GM18499 (cell line): ENCODE measurements around the gene GNAQ.
"Not testable (repeated sequence)": the region's sequence is repeated elsewhere in the genome, so short reads cannot be mapped to it uniquely, and the experiment has no call there.

Experiments
- ATAC-seq: cut with Tn5 transposase; IDR thresholded peaks from one replicate; pipeline ENCODE4 v1.9.1; 2021; ENCODE audit warnings: moderate number of reproducible peaks; ENCODE audit not compliant: insufficient read depth, unreplicated experiment

Gene GNAQ

DNA sequence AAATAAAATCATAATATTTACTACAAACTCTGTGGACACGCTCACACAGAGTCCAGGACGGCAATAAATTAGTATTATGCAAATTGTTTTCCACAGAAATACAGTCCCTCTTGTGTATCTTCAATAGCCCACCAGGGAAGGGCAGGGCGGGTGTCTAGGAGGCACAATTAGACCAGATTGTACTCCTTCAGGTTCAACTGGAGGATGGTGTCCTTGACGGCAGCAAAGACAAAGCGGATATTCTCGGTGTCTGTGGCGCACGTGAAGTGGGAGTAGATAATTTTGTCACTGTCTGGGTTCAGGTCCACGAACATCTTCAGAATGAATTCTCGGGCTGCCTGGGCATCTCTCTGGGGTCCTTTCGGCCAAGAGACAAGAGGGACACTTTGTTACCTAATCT lies 310.5 kb downstream of the GNAQ start:
- not testable (repeated sequence) for ATAC-seq

DNA sequence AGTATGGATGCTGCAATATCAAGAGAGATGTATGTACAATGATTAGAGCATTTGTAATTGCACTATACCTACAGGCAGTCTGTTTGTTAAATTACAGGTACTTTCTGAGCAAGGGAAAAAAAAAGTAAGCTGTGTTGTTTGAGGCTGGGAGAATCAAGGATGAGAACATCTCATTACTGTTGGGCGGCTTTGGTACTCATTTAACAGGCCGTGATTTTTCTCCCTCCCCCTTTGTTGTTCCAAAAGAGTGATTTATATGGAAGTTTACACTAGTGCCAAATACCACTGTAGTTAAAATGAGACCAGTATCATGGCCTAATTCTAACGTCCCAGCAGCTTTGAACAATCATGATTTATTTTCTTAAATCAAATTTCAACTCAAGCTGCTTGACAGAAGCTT lies 312.3 kb downstream of the GNAQ start:
- ATAC-seq, result no peak

DNA sequence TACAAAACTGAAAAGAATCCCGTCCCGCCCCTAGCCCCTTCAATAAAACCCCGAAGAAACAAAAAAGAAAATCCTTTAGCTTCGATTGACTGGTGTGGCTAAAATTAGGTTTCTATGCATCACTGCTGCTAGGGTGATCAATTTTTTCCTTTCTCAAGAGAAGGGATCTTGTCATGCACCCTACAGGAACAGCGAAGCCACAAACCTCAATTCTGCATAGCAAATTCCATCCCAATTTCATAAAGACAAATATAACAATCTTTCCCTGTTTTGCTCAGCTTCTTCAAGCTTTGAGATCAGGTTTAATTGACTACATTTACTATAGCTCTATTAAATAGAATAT lies 313.3 kb downstream of the GNAQ start:
- ATAC-seq, result not testable (repeated sequence)

DNA sequence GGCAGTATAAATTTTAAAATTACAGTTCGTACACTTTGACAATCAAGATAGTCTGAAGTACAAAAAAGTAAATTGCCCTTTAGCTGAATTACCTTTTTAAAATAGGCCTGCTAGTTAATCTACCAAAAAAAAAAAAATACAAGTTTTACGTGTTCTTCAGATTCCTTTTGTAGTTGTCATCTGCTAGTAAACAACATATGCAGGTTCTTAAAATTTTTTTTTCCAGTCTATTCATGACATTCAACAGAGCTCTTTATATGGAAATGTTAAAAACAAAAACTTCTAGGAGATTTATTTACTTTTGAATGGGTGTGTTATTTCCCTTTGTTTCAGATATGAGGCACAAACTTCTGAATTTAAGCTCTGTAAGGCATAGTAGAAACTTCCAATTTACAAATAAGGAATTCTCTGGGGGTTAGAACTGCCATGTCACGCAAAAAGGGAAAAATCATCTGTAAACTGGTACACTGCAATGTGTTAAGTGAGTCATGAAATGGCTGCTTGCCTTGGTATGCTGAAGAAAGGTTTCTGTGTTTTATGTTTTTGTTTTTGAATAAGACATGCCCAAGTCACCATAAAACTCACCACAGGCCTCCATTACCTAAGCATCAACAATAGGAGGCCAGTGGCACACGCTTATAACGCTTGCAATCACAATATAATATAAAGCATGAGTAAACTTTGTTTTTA lies 313.9 kb downstream of the GNAQ start:
- not testable (repeated sequence) for ATAC-seq

DNA sequence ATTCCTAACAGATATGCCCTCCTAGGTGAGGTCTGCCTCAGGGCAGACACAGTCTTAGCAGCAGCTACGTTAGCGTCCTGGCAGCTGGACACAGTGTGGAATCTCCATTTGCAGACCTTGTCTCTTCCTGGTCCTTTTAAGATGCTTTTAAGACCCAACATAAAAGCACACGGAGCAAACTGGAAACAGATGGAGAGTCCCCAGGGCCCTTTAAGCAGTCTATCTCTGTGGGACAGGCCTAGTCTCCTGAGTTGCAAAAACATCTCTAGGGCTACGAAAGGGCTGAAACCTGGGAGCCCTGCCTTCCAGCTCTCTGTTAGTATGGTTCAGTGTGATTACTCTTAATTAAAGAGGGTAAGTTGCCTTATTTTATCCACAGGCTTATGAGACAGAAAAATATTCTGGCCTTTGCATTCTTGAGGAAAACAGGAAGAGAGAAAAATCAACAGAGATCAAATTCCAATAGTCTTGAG lies 317.5 kb downstream of the GNAQ start:
- no peak for ATAC-seq

DNA sequence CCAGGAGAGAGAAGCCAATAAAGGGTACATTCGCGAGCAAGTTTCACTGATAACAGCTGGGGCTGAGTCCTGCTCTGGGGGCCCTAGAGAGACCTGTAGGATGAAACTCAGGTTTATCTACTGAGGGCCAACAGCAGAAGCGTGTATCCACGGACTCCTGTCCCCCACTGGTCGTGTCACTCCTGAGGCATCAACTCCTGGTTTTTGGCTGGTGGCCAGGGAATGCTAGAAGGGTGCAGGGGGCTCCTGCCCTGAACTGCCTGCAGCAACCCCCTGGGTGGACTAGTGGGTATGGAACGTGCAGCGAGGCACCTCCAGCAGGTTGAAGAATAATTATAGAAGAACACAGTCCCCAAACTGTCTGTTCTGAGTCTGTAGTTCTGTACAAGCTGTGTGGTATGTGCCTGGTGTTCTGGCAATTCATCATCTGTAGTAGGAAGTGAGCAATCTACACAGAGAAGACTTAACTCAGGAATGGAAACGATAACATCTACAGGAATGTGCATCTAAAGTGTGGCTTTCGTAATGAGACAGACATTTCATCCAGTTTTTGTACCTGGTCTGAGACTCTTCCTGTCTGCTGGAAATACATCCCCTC lies 319.0 kb downstream of the GNAQ start:
- no peak for ATAC-seq

DNA sequence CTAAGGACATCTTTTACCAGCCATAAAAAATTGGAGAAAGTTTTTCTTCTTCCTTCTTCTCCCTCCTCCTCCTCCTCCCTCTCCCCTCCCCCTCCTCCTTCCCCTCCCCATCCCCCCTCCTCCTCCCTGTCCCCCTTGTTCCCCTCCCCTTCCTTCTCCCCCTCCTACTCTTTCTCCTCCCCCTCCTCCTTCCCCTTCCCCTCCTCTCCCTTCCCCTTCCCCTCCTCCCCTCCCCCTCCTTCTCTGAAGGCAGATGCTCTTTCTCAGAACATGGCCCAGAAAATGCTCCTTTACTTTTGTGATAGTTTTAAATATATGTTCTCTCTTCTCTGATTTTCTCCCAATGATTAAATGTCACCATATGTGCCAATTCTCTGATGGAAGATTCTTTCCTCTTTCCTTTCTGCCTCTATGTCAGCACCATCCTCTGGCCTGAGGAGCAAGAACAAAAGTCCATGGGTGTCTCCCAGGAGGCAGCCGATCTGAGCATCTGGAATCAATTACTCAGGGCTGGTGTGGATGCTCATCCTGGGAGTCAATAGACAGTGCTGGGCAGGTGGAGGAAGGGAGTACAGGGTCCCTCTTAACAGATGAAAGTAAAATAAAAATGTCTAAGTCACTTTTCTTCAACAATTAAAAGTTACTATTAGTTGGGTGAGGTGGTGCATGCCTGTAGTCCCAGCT lies 320.5 kb downstream of the GNAQ start:
- ATAC-seq, result no peak

DNA sequence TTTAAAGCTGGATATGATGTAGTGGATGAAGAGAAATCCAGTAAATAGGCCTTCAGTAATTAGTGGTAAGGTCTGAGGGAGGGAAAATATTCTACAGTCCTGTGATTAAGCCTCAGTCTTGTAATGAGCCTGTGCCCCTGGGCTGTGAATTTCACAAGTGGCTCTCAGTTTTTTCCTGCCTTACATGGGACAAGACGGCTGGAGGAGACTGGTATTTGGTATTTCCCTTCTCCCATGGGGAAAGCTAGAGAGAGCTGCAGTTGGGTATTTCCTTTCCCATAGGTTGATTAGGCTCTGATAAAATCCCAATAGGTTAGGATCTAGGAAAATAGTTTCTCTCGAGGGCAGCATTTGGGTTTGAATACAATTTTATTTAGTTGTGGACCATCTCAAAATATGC lies 321.3 kb downstream of the GNAQ start:
- no peak for ATAC-seq

DNA sequence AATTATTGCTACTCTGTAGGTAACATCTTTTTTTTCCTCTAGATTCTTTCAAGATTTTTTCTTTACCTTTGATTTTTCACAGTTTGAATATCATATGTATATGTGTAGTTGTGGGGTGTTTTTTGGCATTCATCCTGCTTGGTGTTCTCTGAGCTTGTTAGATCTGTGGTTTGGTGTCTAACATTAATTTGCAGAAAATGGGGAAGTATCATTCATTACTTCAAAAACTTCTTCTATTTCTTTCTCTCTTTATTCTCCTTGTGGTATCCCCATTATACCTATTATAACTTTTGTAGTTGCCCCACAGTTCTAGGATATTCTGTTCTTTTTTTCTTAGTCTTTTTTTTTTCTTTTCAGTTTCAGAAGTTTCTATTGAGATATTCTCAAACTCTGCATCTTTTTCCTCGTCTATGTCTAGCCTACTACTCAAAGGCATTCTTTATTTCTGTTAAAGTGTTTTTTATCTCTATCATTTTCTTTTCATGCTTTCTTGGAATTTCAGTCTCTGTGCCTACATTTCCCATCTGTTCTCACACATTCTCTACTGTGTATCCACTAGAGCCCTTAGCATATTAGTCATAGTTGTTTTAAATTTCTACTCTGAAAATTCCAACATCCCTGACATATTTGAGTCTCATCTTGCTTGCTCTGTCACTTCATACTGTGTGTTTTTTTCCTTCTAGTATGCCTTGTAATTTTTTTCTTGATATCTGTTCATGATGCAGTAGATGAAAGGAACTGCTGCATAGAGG lies 323.4 kb downstream of the GNAQ start:
- ATAC-seq, result no peak

DNA sequence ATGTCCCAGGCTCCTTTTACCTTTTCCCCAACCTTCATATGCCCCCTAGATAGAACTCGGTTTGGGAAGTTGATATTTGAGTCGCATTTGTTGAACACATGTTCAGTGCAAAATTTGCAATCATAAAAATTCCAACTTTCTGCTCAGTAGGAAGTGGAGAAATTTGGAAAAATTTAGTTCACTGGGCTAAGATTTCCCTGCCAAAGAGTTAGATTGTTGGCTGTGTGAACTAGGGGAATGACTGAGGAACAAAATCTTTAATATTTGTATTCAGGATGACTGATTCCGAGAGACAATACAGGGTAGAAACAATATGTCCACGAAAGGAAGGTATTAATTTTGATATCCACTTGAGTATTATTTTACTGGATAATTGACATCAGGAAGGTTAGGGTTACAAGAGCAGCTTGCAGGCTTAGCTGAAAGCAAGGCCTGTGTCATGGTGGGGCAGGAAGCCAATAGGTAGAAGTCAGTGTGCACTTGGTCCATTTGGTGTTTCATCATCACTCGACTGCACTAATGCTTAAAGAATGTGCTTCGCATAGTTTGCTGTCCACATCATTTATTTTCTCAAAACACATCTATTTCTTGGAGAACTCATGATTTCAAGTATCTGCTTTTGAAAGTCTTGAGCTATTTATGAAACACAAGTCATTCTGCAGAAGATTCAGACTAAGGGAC lies 324.1 kb downstream of the GNAQ start:
- ATAC-seq, result no peak

DNA sequence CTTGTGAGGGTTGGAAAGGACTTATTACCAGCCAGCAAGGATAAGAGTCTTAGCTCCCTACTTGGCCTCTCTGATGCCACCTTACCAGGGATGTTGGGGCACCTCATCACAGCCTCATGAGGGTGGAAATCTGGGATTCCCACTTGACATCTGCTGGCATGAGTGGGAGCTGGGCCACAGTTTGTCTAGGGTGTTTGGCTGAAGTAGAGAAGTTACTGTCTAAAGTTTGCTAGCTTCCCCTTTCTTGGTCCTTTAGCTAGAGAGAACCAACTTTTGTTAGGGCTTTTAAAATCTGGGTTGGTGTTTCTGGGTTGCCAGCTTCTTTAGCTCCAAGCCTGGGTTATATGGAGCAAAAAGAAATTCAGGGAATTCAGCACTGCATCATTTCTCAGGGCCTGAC lies 326.0 kb downstream of the GNAQ start:
- no peak for ATAC-seq

DNA sequence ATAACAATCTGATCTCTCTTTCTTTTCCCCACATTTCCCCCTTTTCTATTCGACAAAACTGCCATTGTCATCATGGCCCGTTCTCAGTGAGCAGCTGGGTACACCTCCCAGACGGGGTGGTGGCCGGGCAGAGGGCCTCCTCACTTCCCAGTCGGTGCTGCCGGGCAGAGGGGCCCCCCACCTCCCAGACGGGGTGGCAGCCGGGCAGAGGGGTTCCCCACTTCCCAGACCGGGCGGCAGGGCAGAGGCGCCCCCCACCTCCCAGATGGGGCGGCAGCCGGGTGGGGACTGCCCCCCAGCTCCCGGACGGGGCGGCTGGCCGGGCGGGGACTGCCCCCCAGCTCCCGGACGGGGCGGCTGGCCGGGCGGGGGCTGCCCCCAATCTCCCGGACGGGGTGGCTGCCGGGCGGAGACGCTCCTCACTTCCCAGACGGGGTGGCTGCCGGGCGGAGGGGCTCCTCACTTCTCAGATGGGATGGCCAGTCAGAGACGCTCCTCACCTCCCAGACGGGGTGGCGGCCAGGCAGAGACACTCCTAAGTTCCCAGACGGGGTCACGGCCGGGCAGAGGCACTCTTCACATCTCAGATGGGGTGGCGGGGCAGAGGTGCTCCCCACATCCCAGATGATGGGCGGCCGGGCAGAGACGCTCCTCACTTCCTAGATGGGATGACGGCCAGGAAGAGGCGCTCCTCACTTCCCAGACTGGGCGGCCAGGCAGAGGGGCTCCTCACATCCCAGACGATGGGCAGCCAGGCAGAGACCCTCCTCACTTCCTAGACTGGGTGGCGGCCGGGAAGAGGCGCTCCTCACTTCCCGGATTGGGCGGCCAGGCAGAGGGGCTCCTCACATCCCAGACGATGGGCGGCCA lies 328.9 kb downstream of the GNAQ start:
- not testable (repeated sequence) for ATAC-seq

DNA sequence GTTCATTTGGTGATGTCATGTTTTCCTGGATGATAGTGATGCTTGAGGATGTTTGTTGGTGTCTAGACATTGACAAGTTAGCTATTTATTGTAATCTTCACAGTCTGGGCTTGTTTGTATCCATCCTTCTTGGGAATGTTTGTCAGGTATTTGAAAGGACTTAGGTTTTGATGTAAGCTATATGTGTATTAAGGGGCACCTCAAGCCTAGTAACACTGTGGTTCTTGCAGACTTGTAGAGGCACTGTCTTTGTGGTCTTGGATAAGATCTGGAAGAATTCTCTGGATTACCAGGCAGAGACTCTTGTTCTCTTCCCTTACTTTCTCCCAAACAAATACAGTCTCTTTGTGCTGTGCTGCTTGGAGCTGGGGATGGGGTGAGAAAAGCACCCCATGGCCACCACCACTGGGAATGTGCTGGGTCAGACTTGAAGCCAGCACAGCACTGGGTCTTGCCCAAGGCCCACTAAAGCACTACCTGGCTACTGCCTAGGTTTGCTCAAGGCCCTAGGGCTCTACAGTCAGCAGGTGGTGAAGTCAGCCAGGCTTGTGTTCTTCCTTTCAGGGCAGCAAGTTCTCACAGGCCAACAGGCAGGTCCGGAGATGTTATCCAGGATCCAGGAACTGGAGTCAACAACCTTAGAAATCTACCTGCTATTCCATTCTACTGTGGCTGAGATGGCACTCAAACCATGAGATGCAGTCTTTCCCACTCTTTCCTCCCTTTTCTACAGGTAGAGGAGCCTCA lies 334.2 kb downstream of the GNAQ start:
- ATAC-seq, result no peak

DNA sequence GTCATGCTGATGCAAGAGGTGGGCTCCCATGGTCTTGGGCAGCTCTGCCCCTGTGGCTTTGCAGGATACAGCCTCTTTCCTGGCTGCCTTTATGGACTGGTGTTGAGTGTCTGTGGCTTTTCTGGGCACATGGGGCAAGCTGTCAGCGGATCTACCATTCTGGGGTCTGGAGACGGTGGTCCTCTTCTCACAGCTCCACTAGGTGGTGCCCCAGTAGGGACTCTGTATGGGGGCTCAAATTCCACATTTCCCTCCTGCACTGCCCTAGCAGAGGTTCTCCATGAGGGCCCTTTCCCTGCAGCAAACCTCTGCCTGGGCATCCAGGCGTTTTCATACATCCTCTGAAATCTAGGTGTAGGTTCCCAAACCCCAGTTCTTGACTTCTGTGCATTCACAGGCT lies 340.9 kb downstream of the GNAQ start:
- not testable (repeated sequence) for ATAC-seq

DNA sequence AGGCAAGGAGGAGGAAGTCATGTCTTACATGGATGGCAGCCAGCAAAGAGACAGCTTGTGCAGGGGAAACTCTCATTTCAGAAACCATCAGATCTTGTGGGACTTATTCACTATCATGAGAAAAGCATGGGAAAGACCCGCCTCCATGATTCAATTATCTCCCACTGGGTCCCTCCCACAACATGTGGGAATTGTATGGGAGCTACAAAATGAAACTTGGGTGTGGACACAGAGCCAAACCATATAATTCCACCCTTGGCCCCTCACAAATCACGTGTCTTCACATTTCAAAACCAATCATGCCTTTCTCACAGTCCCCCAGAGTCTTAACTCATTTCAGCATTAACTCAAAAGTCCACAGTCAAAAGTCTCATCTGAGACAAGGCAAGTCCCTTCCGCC lies 341.5 kb downstream of the GNAQ start:
- ATAC-seq, result not testable (repeated sequence)

DNA sequence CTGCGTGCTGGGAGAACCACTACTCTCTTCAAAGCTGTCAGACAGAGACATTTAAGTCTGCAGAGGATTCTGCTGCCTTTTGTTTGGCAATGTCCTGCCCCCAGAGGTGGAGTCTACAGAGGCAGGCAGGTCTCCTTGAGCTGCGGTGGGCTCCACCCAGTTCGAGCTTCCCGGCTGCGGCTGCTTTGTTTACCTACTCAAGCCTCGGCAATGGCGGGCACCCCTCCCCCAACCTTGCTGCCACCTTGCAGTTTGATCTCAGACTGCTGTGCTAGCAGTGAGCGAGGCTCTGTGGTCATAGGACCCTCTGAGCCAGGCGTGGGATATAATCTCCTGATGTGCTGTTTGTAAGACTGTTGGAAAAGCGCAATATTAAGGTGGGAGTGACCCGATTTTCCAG lies 343.9 kb downstream of the GNAQ start:
- not testable (repeated sequence) for ATAC-seq

DNA sequence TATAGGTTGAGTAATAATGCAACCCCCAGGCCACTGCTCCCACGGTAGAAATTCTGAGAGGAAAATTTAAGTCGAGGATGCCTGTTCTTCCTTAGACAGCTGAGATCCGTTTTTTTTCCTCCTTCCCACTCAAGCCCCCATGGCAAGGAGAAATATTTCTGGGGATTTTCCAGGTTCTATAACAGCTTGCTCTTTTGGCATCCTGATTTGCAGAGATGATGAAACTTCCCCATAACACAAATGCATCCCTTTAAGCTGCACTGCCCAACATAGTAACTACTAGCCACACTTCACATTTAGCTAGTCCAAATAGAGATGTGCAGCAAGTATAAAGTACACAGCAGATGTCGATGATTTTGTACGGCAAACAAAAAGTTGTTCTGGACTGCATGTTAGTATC lies 351.0 kb downstream of the GNAQ start:
- ATAC-seq, result no peak

DNA sequence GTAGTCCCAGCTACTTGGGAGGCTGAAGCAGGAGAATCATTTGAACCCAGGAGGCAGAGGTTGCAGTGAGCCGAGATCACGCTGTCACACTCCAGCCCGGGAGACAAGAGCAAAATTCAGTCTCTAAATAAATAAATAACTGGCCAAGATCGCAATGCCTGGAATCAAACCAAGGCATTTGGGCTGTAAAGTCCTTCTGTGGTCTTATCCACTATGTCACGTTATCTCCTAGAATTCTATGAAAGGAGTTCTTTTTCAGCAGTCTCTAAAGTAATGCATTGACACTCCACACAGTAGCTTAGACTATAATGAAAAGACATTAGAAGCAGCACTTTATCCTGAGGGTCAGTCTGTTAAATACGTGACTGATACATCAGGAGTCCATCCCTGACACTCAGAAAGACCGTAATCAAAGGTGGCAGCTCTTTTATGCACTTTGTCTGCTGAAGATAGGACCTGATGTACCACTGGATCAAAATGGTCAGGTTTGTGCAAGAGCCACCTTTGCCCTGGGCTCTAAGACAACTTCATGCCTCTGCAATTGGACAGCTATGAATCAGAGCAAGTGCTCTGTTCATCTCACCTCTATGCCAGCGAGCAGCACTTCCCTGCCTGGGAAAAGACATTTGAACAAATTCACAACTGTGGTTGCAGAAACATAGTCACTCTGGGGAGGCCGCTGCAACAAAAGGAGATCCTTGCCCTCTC lies 351.8 kb downstream of the GNAQ start:
- ATAC-seq, result no peak
